M059J (cell line): ENCODE measurements around the gene PLA2G4E. TPM values are rescaled to one million over a fixed set of nuclear protein-coding genes. Genes with fewer than 3 reads are reported as not detected.

Source experiments
- DNase-seq: peaks from one replicate; pipeline ENCODE4 v3.0.0-alpha.2; 2012; ENCODE audit warnings: low read depth
- total RNA-seq: library from RNA; depleted of rRNA; stranded (reverse); fragments of >200 nt; shearing (Covaris generic); gene quantifications from 2 replicates; pipeline ENCODE4 v1.2.3, GENCODE V29; 2014

Gene PLA2G4E
- total RNA-seq, 1 experiment from 2014 or later, result not detected

- no peak for DNase-seq
Observed at GRCh38 chr15:42053914-42054313, 33.1 kb upstream of the PLA2G4E start.

GRCh38 chr15:42053010-42053409 lies 32.2 kb upstream of the PLA2G4E start:
- DNase-seq, result no peak

GRCh38 chr15:42050484-42051255 lies 29.8 kb upstream of the PLA2G4E start:
- DNase-seq, result no peak

GRCh38 chr15:42048821-42049200 lies 28.0 kb upstream of the PLA2G4E start:
- DNase-seq, result no peak

GRCh38 chr15:42048080-42048820 lies 27.4 kb upstream of the PLA2G4E start:
- DNase-seq, result no peak

GRCh38 chr15:42046597-42046996 lies 25.8 kb upstream of the PLA2G4E start:
- no peak for DNase-seq

- DNase-seq, result no peak
Observed at GRCh38 chr15:42045211-42045615, 24.4 kb upstream of the PLA2G4E start.

- no peak for DNase-seq
Observed at GRCh38 chr15:42042602-42043400, 22.0 kb upstream of the PLA2G4E start.

GRCh38 chr15:42038401-42038800 lies 17.6 kb upstream of the PLA2G4E start:
- no peak for DNase-seq

- no peak for DNase-seq
Observed at GRCh38 chr15:42037656-42038055, 16.8 kb upstream of the PLA2G4E start.

GRCh38 chr15:42036966-42037365 lies 16.1 kb upstream of the PLA2G4E start:
- no peak for DNase-seq

GRCh38 chr15:42036112-42036905 lies 15.5 kb upstream of the PLA2G4E start:
- DNase-seq, result no peak

GRCh38 chr15:42035435-42035761 lies 14.6 kb upstream of the PLA2G4E start:
- peak; percentile 8 for DNase-seq

GRCh38 chr15:42034628-42035434 lies 14.0 kb upstream of the PLA2G4E start:
- DNase-seq, result no peak

- no peak for DNase-seq
Observed at GRCh38 chr15:42033214-42033873, 12.5 kb upstream of the PLA2G4E start.

GRCh38 chr15:42032376-42033213 lies 11.8 kb upstream of the PLA2G4E start:
- DNase-seq, result no peak

- DNase-seq, result no peak
Observed at GRCh38 chr15:42031198-42031915, 10.5 kb upstream of the PLA2G4E start.

- no peak for DNase-seq
Observed at GRCh38 chr15:42027521-42027920, 6.7 kb upstream of the PLA2G4E start.

- DNase-seq, result no peak
Observed at GRCh38 chr15:42024303-42024702, 3.5 kb upstream of the PLA2G4E start.
